GM19099 (cell line): ENCODE data around the gene CLSTN1.

Source experiments
- POLR2A ChIP-seq: IDR thresholded peaks from 3 replicates; pipeline ENCODE4 v1.6.1; 2011; ENCODE audit warnings: low read depth; ENCODE audit not compliant: insufficient read length; ENCODE audit errors: extremely low read depth

The CLSTN1 gene

DNA sequence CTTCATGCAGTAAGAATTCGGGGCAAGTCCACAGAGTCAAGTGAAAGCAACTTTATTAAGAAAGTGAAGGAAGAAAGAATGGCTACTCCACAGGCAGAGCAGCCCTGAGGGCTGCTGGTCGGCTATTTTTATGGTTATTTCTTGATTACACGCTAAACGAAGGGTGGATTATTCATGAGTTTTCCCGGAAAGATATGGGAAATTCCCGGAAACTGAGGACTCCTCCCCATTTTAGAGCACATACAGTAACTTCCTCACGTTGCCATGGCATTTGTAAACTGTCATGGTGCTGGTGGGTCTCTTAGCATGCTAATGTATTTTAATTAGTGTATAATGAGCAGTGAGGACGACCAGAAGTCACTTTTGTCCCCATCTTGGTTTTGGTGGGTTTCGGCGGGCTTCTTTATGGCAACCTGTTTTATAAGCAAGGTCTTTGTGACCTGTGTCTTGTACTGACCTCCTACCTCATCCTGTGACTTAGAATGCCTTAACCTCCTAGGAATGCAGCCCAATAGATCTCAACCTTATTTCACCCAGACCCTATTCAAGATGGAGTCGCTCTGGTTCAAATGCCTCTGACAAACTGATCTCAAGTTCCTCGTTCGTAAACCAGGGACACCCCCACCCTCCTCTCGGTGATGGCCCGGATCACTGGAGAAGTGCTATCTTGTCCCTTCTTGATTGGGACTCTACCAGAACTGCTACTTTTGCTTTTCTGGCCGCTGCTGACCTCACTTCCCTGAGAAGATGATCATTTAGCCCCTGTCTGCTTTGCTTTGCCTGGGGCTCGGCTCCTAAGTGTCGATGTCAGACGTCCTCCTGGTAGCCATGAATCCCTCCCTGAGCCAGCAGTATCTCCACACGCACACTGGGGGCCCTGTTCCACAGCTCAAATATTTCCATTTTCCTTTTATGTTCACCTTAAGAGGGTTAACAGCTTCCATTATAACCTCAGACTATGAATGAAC lies 48.8 kb downstream of the CLSTN1 start:
- TF ChIP-seq POLR2A: no peak

DNA sequence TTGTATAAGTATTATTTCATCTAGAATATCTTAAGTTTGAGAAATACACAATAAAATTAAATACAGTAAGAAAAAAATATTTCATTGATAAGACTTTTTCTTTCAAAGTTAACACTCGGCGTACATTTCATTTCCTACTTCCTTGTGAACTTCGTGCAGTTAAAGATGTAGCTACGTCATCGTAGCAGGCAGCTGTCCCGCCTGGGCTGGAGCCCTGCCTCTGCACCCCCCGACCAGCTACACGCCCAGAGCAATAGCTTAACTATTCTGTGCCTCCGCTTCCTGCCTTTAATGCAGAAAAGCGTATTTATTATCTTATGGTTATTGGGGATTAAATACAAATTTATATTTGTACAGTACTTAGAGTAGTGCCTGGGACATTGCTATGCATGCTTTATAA lies 53.5 kb downstream of the CLSTN1 start:
- no peak for TF ChIP-seq POLR2A

DNA sequence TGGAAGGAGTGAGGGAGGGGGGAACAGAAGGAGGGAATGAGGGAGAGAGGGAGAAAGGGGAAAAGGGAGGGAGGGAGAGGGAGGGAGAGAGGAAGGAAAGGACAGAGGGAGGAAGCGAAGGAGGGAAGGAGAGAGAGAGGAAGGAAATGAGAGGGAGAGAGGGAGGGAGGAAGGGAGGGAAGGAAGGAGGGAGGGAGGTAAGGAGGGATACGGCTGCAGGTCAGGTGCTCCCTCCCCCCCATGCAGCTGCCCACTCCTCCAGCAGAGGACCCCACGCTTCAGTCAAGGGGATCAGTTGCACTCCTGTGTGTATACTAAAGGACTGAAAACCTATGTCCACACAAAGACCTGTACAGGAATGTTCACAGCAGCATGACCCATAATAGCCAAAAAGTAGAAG lies 54.8 kb downstream of the CLSTN1 start:
- no peak for TF ChIP-seq POLR2A

DNA sequence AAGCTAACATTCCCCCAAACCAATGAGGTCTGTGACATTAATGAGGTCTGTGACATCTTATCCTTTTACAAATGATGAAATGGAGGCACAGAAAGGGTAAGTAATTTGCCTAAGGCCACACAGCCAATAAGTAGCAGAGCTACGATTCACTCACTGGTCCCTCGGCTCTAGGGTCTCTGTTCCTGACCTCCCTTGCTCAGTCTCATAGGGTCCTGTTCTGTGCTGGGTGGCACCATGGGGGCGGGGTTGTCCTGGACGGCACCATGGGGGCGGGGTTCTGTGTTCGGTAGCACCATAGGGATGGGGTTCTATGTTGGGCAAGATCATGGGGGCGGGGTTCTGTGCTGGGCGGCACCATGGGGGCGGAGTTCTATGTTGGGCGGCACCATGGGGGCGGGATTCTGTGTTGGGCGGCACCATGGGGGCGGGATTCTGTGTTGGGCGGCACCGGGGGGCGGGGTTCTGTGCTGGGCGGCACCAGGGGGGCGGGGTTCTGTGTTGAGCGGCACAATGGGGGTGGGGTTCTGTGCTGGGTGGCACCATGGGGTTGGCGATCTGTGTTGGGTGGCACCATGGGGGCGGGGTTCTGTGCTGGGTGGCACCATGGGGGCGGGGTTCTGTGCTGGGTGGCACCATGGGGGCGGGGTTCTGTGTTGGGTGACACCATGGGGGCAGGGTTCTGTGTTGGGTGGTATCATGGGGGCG lies 55.6 kb downstream of the CLSTN1 start:
- TF ChIP-seq POLR2A: no peak

DNA sequence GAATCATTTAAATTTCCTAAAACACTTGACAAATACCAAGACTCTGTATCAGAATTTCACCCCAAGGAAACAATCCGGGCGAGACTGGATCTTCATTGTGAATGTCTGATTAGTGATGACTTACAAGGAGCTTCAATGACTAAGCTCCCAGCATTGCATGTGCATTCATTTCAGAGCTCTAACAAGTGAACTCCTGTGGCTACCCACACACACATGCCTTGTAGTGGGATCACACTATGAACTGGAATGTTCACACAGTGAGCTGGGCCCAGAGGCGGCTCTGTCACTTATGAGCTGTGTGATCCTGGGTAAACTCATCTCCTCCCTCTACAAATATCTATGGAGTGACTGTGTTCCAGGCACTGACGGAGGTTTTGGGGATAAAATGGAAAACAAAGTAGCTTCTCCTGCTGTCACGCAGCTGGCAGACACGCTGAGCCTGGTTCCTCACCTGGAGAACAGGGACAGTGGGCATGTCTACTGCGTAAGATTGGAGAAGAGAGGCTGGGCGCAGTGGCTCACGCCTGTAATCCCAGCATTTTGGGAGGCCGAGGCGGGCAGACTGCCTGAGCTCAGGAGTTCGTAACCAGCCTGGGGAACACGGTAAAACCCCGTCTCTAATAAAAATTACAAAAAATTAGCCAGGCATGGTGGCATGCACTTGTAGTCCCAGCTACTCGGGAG lies 56.9 kb downstream of the CLSTN1 start:
- TF ChIP-seq POLR2A: no peak

DNA sequence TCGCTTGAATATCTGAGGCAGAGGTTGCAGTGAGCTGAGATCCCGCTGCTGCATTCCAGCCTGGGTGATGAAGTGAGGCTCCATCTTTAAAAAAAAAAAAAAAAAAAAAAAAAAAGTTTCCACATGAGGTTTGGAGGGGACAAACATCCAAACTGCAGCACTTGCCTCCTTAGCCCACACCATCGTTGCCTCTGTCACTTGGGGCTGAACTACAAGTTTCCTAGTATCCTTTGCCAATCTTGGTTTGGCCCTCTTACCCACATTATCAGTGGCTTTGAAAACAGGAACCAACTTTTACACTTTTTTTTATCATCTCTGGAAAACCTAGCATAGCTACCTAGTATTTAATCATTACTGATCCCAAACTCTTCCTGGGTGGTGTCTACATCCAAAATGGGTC lies 59.2 kb downstream of the CLSTN1 start:
- no peak for TF ChIP-seq POLR2A

DNA sequence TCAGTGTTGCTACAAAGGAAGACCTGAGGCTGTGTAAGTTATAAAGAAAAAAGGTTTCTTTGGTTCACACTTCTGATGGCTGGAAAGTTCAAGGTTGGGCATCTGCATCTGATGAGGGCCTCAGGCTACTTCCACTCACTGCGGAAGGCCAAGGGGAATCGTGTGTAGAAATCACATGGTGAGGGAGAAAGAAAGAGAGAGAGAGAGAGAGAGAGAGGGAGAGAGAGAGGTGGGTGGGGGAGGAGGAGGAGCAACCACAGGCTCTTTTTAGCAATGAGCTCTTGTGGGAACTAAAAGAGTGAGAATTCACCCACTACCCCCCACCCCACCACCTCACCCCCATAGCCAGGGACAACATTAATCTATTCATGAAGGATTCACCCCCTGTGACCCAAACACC lies 59.9 kb downstream of the CLSTN1 start:
- no peak for TF ChIP-seq POLR2A

DNA sequence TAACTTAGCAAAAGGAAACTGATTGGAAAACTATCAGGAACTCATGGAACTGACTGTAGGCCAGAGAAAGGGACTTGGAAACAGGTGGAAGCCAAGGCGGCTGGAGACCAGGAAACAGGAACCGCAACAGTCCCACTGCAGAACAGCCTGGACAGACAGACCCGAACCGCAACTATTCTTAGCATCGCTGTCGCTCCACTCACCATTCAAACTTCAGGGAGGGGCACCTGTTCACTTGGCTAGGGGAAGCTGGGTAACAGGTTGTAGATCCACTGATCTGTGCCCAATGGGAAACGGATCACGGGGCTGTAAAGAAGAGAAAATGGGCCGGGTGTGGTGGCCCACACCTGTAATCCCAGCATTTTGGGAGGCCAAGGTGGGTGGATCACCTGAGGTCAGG lies 61.9 kb downstream of the CLSTN1 start:
- TF ChIP-seq POLR2A: no peak

DNA sequence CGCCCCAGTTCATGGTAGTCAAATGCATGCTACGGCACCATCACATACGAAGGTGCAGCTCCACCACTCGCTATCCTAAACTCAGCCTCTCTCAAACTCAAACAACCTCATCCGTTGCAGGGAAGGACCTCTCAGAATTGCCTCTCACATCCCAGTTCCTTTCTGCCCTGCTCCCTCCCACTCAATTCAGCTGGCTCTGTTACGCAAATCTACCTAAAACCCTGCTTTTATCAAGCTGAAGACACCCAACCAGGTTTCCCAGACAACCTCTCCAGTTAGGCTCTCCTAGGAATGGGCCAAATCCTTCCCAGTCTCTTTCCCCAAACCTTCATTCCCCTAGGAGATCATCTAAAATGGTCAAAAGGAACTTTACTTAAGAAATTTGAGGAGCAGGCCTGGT lies 62.9 kb downstream of the CLSTN1 start:
- TF ChIP-seq POLR2A: no peak

DNA sequence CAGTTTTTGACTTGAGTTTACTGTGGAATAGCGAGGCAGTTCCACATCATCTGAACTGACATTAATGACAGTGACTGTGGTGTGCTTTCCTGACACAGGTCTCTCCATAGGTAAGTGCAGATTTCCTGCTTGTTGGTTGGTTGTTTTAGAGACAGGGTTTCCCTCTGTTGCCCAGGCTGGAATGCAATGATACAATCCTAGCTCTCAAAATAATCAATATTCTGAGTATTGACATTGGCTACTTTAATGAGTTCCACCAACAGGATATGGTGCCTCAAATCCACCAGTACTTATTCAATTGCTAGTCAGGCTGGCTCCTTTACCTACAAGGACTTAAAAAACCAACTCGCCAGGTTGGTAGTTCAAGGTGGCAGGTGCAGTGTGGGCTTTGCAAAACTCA lies 63.8 kb downstream of the CLSTN1 start:
- TF ChIP-seq POLR2A: no peak

DNA sequence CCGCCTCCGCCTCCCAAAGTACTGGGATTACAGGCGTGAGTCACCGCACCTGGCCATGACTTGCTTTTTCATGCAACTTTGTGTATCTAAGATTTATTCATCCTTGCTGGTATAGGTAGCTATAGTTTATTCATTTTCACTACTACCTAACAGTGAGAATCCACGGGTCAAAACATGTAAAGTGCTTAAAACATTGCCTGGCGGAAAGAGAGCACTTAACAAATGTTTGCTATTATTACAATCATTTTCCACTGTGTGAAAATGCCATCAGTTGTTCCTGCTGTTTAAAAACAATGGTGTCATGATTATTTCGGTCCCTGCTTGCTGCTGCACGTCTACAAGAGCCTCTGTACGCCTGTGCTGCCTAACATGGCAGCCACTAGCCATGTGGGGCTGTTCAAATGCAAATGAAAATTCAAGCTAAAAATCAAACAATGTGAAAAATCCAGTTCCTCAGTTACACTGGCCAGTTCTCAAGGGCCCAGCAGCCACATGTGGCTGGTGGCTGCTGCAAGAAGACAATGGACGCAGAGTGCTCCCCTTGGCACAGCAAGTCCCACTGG lies 65.1 kb downstream of the CLSTN1 start:
- no peak for TF ChIP-seq POLR2A

DNA sequence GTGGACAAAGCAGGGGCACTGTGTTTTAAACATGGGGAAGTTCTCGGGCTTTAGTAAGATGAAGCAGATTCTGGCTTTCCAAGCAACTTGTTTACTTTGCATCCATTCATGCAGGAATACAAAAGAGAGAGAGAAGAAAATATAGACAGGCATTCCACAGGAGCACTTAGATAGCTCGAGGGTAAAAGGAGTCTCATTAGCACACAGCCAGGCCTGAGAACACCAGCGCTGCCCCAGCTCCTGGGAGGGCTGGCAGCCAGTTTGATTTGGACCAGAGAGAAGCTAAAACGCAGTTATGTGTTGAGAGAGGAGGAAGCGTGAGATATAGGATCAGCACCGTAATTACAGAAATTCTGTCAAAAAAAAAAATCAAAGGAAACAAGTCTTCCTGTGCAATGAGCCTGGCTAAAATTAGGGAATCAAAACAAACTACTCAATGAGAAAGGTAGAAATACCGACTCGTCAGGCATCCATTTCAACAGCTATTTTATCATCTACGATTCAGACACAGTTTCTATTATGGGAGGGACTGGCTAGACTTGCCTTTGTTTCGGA lies 68.2 kb downstream of the CLSTN1 start:
- no peak for TF ChIP-seq POLR2A

DNA sequence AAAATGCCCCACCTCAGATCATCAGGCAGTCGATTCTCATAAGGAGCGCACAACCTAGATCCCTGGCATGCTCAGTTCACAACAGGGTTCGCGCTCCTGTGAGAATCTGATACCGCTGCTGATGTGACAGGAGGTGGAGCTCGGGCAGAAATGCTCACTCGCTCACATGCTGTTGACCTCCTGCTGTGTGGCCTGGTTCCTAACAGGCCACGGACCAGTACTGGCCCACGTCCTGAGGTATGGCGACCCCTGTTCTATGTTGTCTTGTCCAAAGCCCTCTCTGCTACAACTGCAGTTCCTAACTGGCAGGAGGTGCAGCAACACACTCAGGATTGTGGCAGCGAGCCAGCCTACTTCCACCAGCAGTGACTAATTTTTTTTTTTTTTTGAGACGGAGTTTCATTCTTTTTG lies 70.6 kb downstream of the CLSTN1 start:
- TF ChIP-seq POLR2A: no peak

DNA sequence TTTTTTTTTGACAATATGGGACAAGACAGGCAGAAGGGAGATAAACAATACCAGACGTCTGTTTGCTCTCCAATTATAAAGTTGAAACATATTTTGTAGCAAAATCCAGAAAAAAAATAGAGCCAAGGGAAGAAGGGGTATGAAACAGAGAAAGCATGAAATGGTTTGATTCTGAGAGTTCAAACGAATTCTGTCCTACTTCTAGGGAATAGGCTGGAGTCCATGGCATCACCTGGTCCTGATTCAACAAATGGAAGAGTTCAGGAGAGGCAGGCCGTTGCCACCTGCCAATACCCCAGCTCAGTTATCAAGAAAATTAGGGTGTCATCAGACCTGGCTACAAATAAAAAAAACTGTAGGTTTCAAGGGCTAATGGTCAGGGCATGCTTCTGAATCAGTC lies 71.8 kb downstream of the CLSTN1 start:
- TF ChIP-seq POLR2A: no peak

DNA sequence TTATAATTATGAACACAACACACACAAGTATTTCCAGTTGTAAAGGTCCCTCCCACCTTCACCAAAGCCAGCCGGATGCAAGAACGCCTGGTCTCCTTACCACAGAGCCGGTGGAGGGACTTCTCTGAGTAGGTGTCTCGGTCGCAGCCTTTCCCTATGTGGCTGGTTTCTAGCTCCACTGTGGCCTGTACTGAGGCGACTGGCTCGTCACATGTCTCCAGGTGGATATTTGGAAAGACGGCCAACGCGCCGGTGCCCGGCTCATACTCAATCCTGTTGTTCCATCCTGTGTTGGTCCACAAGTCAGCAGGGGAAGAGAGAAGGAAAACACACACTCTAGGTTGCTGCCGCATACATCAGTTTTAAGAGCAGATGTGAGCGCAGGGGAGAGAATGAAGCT lies 74.4 kb downstream of the CLSTN1 start:
- TF ChIP-seq POLR2A: no peak
